Fibroblast of skin of left quadriceps (primary cell): ENCODE results near the gene HEXA.
A peak's percentile ranks its signal among the peaks of the same experiment; 100 is the strongest.

ENCODE experiments used
- DNase-seq, 2 experiments: peaks; one replicate each; pipeline ENCODE4 v3.0.0-alpha.2; 2013; ENCODE audit warnings: low read depth in 2 of 2

HEXA gene

DNA sequence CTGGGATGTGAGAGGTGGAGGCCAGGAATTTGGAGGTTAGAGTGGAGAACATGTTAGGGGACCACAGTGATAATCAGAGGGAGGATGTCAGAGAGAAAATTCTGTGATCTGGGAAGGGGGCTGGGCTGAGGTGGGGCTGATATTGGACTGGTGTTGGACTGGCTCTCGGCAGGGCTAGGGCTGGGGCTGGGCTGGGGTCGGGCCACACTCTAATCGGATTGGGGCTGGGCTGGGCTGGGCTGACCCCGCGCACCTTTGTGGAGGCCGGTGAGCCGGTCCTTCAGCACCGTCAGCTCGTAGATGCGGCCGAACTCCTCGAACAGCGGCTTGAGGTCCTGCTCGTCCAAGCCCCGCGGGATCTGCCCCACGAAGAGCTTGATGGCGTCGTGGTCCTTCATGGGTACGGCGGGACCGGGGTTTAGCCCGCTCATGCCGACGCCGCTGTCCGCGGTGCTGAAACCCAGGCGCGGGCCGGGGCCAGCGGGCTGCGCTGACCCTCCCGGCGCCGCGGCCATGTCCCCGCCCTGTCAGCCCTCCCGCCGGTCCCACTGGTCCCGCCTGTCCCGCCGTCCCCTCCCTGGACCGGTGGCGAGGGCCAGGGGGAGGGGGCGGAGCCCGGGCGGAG is 56.3 kb downstream of the HEXA start:
- no peak for DNase-seq

- DNase-seq, result no peak
Measured at GRCh38 chr15:72318408-72318942, 57.3 kb downstream of the HEXA start.

GRCh38 chr15:72315706-72316370 is 60.0 kb downstream of the HEXA start:
- DNase-seq, result no peak

GRCh38 chr15:72313881-72314280 is 61.9 kb downstream of the HEXA start:
- DNase-seq, result no peak

- DNase-seq, result no peak
Measured at GRCh38 chr15:72313448-72313840, 62.4 kb downstream of the HEXA start.

DNA sequence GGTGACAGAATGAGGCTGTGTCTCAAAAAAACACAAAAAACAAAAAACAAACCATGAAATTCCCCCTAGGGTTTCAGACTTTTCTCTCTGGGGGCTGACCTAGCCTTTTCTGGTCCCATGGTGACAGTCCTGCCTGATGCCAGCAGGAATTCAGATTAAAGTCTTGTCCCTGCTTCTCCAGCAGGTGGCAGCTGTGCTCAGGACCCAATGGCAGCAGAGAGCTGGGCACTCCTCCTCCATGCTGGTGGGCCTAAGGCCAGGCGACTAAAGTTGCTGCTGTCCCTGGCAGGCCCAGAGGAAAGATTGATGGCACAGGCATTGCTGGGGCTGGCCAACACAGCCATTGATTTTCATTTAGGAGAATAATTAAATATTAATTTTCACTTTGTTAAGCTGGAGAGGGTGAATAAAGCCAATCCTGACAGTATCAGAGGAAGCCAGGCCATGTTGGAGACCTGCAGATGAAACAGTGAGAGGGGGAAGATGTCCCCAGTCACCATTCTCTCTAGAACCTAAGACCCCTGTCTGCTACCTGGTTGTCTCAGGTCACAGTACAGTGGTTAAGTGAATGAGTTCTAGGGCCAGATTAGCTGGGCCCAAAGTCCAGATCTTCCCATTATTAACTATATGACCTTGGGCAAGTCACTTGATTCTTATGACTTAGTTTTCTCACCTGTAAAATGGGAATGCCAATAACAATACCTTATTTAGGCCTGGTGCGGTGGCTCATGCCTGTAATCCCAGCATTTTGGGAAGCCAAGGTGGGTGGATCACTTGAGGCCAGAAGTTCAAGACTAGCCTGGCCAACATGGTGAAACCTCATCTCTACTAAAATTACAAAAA is 63.0 kb downstream of the HEXA start:
- peak in 1 of 2 experiments; percentile 16 for DNase-seq

DNA sequence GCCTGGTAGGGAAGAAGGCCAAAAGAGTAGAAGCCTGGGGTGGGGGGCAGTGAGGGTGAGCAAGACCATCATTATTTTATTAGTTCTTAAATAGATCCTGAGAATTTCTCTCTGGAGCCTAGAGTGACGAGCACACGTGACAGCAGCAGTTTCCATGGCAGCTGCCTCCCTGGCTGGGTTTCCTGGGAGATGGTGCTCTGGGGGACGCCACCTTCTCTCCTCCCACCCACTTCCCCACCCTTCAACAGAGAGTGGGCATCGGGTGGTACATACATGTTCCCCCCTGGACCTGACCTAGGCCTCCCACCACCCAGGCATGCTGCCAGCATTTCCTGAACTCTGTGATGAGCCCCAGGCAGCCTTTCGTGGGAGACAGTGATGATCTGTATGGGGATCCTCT is 68.8 kb downstream of the HEXA start:
- DNase-seq, result no peak

- DNase-seq, result peak; percentile 4 to 9
Measured at GRCh38 chr15:72306211-72306785, 69.5 kb downstream of the HEXA start.

DNA sequence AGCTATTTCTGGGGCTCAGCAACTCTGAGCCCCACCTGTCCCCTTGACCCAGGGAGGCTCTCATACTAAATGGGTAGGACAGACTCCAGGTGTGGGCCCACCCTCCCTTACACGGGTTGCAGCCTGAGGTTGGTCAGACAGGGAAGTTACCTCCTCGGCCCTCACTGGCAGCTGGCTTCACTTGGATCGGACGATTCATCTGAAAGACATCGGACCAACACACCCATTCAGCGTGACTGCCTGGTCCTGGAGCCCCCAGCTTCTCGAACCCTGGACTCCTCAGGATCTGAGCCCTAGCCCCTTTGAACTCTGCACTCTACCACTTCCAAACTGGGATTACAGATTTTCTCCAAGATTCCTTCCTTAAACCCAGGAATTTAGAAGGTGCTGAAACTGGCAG is 71.2 kb downstream of the HEXA start:
- DNase-seq, result no peak

DNA sequence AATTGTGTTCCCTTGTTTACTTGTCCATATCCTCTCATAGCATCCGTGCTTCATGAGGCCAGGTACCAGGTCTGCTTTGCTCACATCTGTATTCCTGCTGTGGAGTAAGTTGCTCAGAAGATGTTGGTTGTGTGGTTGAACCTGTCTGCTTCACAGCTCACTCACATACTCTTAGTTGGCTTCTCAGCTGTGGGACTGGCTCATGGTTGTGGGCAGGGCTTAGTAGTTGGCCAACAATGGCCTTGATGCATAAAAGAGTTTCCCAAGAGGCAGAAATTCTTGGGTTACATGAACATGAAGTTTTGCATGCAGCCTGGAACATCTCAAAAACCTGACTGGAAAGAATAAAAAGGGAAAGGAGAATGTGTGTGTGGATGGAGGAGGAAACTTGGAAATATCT is 72.9 kb downstream of the HEXA start:
- DNase-seq, result no peak
